Stimulated activated CD8-positive, alpha-beta memory T cell treated with anti-CD3 and anti-CD28 coated beads, Interleukin-12 subunit alpha, Interleukin-12 subunit beta, amount 100 ng/mL, for 4 hours (primary cell): ENCODE measurements around the gene AP3B2.
"Not testable (repeated sequence)": the region's sequence is repeated elsewhere in the genome, so short reads cannot be mapped to it uniquely, and the experiment has no call there.

Experiments
- DNase-seq: peaks from one replicate; pipeline ENCODE4 v3.0.0-alpha.2; 2020; ENCODE audit warnings: low read depth

AP3B2 gene, protein sequence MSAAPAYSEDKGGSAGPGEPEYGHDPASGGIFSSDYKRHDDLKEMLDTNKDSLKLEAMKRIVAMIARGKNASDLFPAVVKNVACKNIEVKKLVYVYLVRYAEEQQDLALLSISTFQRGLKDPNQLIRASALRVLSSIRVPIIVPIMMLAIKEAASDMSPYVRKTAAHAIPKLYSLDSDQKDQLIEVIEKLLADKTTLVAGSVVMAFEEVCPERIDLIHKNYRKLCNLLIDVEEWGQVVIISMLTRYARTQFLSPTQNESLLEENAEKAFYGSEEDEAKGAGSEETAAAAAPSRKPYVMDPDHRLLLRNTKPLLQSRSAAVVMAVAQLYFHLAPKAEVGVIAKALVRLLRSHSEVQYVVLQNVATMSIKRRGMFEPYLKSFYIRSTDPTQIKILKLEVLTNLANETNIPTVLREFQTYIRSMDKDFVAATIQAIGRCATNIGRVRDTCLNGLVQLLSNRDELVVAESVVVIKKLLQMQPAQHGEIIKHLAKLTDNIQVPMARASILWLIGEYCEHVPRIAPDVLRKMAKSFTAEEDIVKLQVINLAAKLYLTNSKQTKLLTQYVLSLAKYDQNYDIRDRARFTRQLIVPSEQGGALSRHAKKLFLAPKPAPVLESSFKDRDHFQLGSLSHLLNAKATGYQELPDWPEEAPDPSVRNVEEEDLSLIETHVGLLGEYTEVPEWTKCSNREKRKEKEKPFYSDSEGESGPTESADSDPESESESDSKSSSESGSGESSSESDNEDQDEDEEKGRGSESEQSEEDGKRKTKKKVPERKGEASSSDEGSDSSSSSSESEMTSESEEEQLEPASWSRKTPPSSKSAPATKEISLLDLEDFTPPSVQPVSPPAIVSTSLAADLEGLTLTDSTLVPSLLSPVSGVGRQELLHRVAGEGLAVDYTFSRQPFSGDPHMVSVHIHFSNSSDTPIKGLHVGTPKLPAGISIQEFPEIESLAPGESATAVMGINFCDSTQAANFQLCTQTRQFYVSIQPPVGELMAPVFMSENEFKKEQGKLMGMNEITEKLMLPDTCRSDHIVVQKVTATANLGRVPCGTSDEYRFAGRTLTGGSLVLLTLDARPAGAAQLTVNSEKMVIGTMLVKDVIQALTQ

DNA sequence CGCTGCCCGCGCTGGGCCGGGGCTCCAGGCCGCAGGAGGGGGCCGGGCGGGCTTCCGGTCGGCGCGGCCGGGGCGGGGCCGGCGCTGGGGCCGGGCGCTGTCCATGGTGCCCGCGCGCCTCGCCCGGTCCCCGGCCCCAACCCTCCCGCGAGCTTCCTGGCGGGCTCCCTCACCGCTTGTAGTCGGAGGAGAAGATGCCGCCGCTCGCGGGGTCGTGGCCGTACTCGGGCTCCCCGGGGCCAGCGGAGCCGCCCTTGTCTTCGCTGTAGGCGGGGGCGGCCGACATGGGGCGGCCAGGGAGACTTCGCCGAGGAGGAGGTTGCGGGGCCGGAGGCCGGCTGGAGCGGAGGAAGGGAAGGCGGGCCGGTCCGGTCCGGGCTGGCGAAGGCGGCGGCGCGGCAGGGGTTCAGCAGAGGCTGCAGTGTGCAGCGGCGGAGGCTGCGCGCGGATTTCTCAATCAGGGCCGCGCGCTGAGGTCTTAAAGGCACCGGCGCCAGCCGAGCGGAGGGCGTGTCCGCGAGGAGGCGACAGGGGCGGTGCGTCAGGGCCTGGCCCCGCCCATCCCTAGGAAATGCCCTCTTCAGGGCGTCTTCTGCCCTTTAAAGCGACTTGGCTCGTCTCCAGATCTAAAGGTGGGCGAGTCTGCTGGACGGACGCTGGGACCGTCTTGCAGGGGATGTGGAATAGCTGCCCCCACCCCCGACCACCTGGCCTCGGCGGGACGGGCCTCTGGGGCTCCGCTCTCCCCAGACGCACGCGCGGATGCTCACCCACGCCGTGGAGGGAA lies at the start of gene AP3B2:
Gene AP3B2, minus strand, starts transcription at position 455 of the 787 bp plus-strand sequence. Its CDS starts 169 bp downstream, at position 286.
- DNase-seq: peak; percentile 50

DNA sequence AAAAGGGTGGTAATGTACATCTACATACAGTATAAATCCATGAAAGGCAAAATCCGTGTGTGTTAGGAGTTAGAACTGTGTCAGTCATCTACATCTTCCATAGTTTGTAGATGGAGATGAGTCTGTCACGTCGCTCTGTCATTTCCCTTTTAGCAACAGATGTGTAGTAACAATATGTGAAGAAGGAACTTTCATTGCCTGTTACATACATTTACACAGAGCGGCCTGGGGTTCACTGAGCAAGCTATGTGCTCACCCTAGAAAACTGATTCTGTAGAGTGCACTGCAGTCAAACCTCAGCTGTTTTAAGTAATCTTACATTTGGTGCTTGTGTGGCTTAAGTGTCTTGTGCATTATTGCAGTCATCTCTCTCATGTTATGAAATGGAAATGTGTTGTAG lies 41.6 kb upstream of the AP3B2 start:
- no peak for DNase-seq

DNA sequence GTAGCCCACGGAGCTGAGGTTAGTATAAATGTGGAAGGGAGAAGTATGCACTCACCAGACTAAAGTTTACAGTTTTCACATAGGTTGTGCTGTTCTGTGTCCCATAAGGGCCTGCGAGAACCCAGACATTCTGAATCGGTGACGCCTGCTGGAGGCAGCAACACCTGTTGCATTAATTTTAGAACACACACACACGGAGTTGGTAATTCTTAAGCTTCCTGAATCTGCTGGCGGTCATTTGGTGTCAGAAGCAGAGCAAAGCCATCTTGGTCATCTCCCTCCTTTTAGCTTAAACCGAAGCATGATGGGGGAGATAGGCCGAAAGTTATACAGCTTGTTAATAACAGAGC lies 41.1 kb upstream of the AP3B2 start:
- DNase-seq: no peak

DNA sequence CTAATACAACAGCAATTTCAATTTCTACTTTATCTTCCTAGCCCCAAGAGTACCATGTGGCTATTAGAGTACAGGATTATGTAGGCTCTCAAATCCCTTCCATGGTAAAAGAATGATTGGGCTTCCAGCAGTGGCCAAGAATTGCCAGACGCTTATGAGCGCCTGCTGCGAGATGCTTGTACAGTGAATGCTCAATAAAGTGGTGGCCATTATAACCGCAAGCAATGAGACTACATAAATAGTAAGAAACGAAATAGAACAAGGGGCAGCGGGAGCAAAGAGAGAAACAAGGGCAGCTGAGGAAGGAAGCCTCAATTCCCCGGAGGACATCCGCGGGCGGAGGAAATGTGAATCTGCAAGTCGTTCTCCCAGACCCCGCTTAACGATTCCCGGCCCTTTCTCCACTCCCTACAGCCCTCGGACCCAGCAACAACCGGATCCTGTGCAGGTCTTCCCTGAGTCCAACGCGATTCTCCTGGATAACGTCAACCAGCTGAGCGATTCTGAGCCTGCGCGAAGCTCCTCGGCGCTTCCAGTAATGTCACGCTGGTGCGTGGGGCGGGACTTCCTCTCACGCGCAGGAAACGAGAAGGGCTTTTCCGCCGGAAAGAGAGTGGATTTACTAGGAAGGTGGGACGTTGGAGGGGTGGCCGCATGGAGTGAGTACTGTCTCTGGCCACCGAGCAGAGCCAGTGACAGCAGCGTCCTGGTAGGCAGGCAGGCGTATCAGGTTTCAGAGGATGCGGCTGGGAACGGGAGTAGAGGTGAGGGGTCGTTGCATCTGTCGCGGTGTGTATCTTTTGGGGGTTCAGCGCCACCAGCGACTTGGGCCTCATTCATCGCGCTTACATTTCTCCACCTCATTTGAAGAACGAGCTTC lies 40.5 kb upstream of the AP3B2 start:
- peak; percentile 73 for DNase-seq

DNA sequence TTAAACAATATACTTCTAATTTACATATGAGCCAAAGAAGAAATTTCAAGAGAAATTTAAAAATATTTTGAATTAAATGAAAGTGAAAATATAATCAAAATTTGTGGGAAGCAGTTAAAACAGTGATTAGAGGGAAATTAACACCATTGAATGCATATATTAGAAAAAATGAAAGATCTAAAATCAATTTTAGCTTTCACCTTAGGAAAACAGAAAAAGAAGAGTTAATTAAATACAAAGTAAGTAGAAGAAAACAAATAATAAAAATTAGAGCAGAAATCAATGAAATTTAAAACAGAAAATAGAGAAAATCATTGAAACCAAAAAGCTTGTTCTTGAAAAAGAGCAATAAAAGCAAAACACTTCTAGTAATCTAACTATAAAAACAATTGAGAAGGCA lies 38.6 kb upstream of the AP3B2 start:
- DNase-seq: no peak

DNA sequence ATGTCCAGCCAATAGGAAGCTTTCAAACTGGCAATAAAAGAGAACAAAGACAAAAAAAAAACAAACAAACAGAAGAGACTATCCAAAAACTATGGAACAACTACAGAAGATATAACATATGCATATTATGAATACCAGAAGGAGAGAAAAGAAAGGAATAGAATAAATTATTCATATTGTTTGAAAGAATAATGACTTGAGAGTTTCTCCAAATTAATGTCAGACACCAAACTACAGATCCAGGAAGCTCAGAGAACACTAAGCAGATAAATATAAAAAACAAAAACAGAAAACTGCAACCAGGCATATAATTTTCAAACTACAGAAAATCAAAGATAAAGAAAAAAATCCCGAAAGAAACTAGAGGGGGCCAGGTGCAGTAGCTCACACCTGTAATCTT lies 34.1 kb upstream of the AP3B2 start:
- DNase-seq: no peak

DNA sequence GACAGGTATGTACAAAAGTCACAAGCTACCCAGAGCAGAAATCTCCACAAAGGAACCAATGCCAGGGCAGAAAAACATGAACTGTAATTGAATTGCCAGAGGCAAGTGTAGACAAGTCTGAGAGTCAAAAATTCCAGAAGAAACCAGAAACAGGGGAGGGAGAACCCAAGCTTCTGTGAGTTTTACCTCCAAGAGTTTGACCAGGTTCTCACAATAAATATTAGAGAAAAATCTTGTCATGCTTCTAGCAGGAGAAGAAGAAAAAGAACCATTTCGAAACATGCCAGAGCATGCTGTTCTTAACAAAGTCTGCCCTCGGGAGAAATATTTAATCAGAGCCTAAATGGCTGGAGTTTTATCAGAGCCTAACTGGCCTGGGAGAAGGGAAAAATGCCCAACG lies 32.5 kb upstream of the AP3B2 start:
- DNase-seq: no peak

DNA sequence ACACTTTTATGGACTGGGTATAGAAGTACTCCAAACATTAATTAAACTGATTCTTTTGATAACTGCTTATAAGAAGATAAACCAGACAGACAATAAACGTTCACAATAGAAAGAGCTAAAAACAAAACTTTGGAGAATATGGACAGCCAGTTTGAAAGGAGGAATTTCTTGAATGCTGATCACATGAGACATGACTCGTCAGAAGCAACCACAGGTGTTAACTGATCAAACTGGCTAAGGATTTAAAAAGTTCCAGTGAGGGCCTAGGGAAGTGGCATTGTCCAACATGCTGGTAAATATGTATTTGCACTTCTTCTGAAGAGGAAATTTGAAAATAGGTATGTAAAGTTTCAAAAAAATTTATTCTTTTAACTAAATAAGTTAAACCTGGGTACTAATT lies 29.4 kb upstream of the AP3B2 start:
- DNase-seq: no peak

DNA sequence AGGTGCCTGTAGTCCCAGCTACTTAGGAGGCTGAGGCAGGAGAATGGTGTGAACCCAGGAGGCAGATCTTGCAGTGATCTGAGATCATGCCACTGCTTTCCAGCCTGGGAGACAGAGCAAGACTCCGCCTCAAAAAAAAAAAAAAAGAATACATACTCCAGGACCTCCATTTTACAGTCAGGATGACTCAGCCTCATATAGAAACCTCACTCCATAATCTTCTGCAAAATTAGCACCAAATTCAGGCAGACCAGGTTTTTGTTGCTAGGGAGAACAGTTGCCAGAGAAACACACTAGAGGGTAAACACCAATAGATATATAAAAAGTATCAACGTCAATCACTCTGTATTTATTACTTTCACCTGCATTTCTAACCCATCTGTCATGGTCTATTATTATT lies 28.3 kb upstream of the AP3B2 start:
- no peak for DNase-seq

DNA sequence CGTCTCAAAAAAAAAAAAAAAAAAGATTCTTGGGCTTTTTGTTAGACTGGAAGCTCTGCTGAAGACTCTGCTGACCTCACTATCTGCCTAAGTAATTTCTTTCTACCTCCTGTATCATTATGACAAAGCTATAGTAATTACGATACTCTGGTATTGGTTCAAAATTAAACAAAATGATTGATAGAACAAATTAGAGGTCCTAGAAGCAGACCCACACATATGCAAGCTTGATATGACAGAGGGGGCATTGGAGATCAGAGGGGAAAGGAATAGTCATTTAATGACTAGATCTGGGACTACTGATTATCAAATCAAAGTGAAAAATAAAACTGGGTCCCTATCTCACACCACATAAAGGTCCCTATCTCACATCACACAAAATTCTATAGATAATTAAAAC lies 21.9 kb upstream of the AP3B2 start:
- no peak for DNase-seq

DNA sequence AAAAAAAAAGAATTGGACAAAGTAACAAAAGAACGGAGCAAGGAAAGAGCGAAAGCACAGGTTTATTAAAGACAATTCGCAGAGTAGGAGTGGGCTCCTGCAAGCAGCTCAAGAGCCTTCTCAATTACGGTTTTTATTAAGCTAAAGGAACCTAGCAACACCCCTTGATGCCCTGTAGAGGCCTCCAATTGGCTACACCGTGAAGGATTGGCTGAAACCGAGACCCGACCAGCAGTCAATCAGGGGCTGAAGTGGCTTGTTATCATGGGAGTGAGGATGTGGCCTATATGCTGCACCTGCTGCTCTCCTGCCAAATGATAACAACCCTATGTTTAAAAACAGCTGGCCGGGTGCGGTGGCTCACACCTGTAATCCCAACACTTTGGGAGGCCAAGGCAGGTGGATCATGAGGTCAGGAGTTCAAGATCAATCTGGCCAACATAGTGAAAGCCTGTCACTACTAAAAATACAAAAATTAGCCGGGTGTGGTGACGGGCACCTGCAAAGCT lies 20.4 kb upstream of the AP3B2 start:
- DNase-seq: no peak

DNA sequence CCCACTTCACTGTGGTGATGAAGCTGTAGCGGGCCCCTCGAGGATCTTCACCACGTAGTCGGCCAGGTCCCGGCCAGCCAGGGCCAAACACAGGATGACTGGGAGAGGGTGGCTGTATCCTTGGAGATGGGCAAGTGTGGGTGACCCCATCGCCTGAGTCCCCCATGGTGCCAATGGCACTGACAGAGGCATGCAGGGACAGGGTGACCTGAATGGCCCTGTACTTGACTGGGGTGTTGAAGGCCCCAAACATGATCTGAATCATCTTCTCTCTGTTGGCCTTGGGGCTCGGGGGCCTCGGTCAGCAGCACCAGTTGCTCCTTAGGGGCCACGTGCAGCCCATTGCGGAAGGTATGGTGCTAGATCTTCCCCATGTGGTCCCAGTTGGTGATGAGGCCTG lies 17.1 kb upstream of the AP3B2 start:
- DNase-seq: no peak

DNA sequence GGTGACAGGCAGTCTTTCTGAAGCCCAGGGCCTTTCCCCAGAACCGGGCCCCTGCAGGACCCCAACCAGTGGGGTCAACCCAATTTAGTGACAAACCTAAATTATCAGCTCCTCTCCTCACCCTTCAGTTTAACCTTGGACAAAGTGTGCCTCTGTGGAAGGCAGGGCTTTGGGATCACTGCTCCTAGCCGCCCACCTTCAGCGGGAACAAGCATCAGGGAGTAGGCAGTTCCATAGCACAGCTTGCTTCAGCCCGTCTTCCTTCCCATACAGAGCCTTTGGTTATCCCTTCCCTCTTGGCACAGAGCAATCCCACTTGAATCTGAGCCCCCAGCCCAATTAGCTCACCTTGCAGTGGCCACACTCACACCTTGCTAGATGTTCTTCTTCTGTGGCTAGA lies 5.3 kb upstream of the AP3B2 start:
- DNase-seq: no peak

DNA sequence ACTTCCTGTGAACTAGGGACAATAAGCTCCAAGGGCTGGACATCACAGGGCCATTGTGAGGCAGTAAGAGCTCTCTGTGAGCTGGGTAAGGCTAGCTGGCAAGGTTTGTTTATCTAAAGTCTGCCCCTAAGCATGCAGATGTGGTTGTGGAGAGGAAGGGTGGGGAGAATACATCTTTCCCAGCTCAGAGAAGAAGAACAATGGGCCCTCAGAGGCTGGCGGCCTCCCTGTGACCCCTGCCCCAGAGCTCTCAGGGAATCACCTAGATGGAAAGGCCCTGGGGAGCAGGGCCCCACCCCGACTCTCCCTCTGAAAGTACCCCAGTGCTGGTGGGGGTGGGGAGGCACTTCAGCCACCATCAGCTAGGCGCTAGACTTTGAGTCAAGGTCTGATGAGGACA lies 4.3 kb upstream of the AP3B2 start:
- DNase-seq: no peak

DNA sequence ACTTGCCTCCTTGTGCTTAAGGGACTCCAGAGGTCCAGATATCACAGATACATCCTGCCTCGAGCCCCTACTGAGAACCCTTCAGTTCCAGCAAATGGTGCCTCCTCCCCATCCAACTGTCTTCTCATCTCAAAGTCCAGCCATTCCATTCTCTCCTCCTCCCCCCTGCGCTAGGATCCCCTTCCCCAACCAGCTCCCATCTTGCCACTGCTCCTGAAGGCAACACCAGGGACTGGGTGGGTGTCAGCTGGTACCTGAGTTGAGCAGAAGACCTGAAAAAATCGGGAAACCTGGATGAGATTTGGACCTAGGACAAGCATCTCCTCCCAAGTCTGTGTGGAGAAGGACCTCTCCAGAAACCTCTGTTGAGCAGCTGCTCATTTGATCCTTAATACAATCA lies 2.4 kb upstream of the AP3B2 start:
- DNase-seq: no peak

DNA sequence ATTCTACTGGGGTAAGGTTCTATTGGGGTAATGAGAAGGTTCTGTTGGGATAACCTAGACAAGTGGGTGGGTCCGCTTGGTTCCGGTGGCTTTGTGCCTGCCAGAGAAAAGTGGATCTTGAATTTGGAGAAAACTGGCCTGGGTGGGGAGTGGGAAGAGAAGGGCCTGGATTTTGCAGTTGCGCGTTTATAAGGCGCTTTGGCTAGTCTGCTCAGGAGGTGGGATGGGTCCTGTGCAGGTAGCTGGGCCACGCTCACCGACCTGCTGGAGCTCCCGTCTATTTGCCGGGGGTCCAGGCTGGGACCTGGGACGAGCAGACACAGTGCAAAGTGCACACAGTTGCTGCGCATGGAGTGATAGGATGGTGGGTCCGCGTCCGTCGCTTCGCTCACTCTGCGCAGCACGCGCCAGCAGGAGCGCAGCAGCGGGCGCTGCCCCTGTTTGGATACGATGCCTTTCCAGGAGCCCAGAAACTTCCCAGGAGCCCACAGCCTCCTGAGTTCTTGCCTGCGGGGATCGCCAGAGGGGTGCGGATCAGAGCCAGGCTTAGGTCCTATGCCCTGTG lies 1.3 kb upstream of the AP3B2 start:
- no peak for DNase-seq

DNA sequence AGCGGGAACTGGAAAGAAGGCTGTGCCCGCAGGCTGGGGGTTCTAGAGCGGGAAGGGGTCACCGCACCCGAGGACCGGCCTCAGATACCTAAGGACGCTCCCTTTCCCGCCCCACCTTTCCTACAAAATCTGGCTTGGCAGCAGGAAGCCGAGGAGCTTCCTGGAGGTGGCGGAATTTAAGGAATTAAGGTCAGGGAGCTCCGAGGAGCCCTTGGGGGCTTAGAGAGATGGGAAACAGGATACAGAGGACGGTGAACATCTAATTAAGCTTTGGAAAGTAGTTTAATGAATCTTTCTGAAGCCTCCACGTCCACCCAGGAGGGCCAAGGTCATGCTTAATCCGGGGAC lies 507 bp upstream of the AP3B2 start:
- no peak for DNase-seq

DNA sequence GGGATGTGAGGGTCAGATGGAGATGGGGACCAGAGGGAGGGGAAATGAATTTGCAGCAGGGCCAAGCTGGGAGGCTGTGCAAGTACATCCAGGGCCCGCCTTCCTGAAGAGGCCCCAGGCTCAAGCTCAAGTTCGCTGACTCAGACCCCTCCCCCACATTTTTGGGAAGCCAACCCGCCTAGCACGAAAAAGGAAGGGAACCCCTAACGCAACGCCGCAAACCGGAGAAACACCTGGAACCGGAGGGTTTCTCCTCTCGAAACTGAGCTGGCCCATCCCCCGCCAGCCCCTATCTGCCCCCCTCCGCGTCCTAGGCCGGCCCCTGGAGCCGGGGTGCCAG lies 624 bp downstream of the AP3B2 start:
- DNase-seq: no peak

DNA sequence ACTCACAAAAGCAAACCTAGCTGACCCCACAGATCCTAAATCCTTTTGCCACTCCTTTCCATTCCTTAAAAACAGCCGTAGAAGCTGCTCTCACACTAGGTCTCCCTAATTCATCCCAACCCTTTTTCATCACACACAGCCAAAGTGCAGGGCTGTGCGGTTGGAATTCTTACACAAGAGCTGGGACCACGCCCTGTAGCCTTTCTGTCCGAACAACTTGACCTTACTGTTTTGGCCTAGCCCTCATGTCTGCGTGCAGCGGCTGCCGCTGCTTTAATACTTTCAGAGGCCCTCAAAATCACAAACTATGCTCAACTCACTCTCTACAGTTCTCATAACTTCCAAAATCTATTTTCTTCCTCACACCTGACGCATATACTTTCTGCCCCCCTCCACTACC lies 3.8 kb downstream of the AP3B2 start:
- DNase-seq: not testable (repeated sequence)

DNA sequence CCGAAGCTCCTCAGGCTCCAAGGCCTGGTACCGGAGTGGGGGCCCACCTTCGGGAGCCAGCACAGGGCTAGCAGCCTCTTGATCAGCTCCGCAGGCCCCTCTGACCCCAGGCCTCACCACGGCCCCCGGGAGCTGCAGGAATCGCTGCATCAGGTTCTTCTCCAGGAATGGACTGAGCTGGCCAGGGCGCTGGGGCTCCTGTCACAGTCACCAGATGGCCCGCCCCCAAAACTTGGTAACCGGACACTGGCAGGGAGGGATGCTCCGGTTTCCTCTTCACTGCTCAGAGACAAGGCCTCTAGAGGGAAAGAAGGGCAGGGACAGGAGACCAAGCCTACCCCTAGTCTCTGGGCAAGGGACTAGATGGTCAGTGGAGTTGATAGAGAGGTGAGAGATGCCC lies 9.9 kb downstream of the AP3B2 start:
- no peak for DNase-seq
